KMS-11 (cell line): ENCODE data around the gene FER.

Source experiments
- H2AFZ ChIP-seq: fragments of 200-600 bp; sonication (generic); 2 replicates; pipeline ENCODE4 v1.6.1; 2016; ENCODE audit warnings: antibody characterized with exemption, mixed run types, low read depth
- H3K27ac ChIP-seq: fragments of 200-600 bp; sonication (generic); 2 replicates; pipeline ENCODE4 v1.6.1; 2016; ENCODE audit warnings: mild to moderate bottlenecking, mixed run types
- H3K27me3 ChIP-seq: fragments of 200-600 bp; sonication (generic); 2 replicates; pipeline ENCODE4 v1.6.1; 2017; ENCODE audit warnings: mild to moderate bottlenecking, low read depth, mixed run types, moderate library complexity; ENCODE audit not compliant: insufficient read depth
- H3K36me3 ChIP-seq: fragments of 200-600 bp; sonication (generic); 2 replicates; pipeline ENCODE4 v1.6.1; 2017; ENCODE audit warnings: mild to moderate bottlenecking, mixed run types; ENCODE audit not compliant: insufficient read depth
- H3K4me1 ChIP-seq: fragments of 200-600 bp; sonication (generic); 2 replicates; pipeline ENCODE4 v1.6.1; 2016; ENCODE audit warnings: mild to moderate bottlenecking, low read depth, mixed run types; ENCODE audit not compliant: poor library complexity, severe bottlenecking
- H3K4me2 ChIP-seq: fragments of 200-600 bp; sonication (generic); 2 replicates; pipeline ENCODE4 v1.7.0; 2016; ENCODE audit warnings: mild to moderate bottlenecking, mixed run types
- H3K4me3 ChIP-seq: fragments of 200-600 bp; sonication (generic); IDR thresholded peaks from 2 replicates; pipeline ENCODE4 v1.6.1; 2017; ENCODE audit warnings: low read depth, low read length, mixed read lengths; ENCODE audit not compliant: insufficient read depth
- H3K79me2 ChIP-seq: fragments of 200-600 bp; sonication (generic); 2 replicates; pipeline ENCODE4 v1.6.1; 2016; ENCODE audit warnings: low read depth, mixed run types; ENCODE audit not compliant: insufficient read depth
- H3K9ac ChIP-seq: fragments of 200-600 bp; sonication (generic); 2 replicates; pipeline ENCODE4 v1.6.1; 2016; ENCODE audit warnings: mild to moderate bottlenecking, mixed run types
- H4K20me1 ChIP-seq: fragments of 200-600 bp; sonication (generic); 2 replicates; pipeline ENCODE4 v1.6.1; 2016; ENCODE audit warnings: mild to moderate bottlenecking, mixed run types; ENCODE audit not compliant: insufficient read depth
- TF ChIP-seq, protein P1 (sequence below): fragments of 200-600 bp; sonication (generic); conservative IDR thresholded peaks from 2 replicates; pipeline ENCODE4 v1.6.1; 2017; ENCODE audit warnings: low read depth, mild to moderate bottlenecking, antibody characterized with exemption, low read length, moderate library complexity, mixed read lengths

FER gene

GRCh38 chr5:108797986-108798385 lies 50.3 kb downstream of the FER start:
- Histone ChIP-seq H3K36me3 (no peaks in the 10 kb centered on the region), H3K4me2 (no peak overlapping the region), H3K79me2 (no peaks in the 10 kb centered on the region), H2AFZ (no peak overlapping the region), H3K9ac (no peak overlapping the region), H3K27ac (no peak overlapping the region), H3K4me3 (no peak overlapping the region), H4K20me1 (no peaks in the 10 kb centered on the region), H3K27me3 (no peaks in the 10 kb centered on the region), H3K4me1 (no peaks in the 10 kb centered on the region)
- TF ChIP-seq, protein P1, sequence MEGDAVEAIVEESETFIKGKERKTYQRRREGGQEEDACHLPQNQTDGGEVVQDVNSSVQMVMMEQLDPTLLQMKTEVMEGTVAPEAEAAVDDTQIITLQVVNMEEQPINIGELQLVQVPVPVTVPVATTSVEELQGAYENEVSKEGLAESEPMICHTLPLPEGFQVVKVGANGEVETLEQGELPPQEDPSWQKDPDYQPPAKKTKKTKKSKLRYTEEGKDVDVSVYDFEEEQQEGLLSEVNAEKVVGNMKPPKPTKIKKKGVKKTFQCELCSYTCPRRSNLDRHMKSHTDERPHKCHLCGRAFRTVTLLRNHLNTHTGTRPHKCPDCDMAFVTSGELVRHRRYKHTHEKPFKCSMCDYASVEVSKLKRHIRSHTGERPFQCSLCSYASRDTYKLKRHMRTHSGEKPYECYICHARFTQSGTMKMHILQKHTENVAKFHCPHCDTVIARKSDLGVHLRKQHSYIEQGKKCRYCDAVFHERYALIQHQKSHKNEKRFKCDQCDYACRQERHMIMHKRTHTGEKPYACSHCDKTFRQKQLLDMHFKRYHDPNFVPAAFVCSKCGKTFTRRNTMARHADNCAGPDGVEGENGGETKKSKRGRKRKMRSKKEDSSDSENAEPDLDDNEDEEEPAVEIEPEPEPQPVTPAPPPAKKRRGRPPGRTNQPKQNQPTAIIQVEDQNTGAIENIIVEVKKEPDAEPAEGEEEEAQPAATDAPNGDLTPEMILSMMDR = no peak

- Histone ChIP-seq H3K4me1 (no peaks in the 10 kb centered on the region), H3K27ac (no peak overlapping the region), H3K4me3 (no peak overlapping the region), H2AFZ (no peak overlapping the region), H4K20me1 (no peaks in the 10 kb centered on the region), H3K9ac (no peak overlapping the region), H3K36me3 (no peaks in the 10 kb centered on the region), H3K27me3 (no peaks in the 10 kb centered on the region), H3K4me2 (no peak overlapping the region), H3K79me2 (no peaks in the 10 kb centered on the region)
- TF ChIP-seq, protein P1 = no peak
These were observed 51.0 kb downstream of the FER start for GRCh38 chr5:108798513-108799265.

DNA sequence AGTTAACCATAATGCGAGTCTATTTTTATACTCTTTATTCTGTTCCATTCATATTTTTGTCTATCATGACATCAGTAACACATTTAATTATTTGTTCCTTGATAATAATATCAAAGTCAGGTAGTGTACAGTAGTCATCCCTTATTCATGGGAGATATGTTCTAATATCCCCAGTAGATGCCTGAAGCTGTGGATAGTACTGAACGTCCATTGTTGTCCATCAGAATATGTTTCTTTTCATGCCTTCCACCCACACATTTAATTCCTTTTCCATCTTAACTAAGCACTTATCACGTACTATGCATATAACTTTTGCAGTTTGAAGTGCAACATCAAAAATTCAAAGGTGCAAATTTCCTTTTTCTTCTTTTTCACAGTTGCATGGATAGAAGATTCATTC lies 53.6 kb downstream of the FER start:
- TF ChIP-seq, protein P1 = no peak
- no peaks in the 10 kb centered on the region for H3K4me1 ChIP-seq
- no peak overlapping the region for H3K4me3 ChIP-seq
- no peaks in the 10 kb centered on the region for H3K36me3 ChIP-seq
- H3K79me2 ChIP-seq = no peaks in the 10 kb centered on the region
- H2AFZ ChIP-seq = no peak overlapping the region
- H4K20me1 ChIP-seq = no peaks in the 10 kb centered on the region
- H3K4me2 ChIP-seq = no peak overlapping the region
- H3K9ac ChIP-seq = no peak overlapping the region
- no peaks in the 10 kb centered on the region for H3K27me3 ChIP-seq
- H3K27ac ChIP-seq = no peak overlapping the region

- no peak overlapping the region for H3K4me2 ChIP-seq
- no peaks in the 10 kb centered on the region for H3K79me2 ChIP-seq
- TF ChIP-seq, protein P1 = no peak
- H3K9ac ChIP-seq = no peak overlapping the region
- no peak overlapping the region for H3K27ac ChIP-seq
- no peaks in the 10 kb centered on the region for H3K36me3 ChIP-seq
- no peaks in the 10 kb centered on the region for H3K27me3 ChIP-seq
- no peaks in the 10 kb centered on the region for H4K20me1 ChIP-seq
- H3K4me3 ChIP-seq = no peak overlapping the region
- H2AFZ ChIP-seq = no peak overlapping the region
- H3K4me1 ChIP-seq = no peaks in the 10 kb centered on the region
These were observed 54.1 kb downstream of the FER start for GRCh38 chr5:108801776-108802175.
